GM19025 (cell line): Measurements from ENCODE around the gene CDC26.

Experiments used
- ATAC-seq: cut with Tn5 transposase; IDR thresholded peaks from one replicate; pipeline ENCODE4 v1.9.1; 2021; ENCODE audit warnings: mild to moderate bottlenecking, low read depth, moderate library complexity; ENCODE audit not compliant: unreplicated experiment

The CDC26 gene

DNA sequence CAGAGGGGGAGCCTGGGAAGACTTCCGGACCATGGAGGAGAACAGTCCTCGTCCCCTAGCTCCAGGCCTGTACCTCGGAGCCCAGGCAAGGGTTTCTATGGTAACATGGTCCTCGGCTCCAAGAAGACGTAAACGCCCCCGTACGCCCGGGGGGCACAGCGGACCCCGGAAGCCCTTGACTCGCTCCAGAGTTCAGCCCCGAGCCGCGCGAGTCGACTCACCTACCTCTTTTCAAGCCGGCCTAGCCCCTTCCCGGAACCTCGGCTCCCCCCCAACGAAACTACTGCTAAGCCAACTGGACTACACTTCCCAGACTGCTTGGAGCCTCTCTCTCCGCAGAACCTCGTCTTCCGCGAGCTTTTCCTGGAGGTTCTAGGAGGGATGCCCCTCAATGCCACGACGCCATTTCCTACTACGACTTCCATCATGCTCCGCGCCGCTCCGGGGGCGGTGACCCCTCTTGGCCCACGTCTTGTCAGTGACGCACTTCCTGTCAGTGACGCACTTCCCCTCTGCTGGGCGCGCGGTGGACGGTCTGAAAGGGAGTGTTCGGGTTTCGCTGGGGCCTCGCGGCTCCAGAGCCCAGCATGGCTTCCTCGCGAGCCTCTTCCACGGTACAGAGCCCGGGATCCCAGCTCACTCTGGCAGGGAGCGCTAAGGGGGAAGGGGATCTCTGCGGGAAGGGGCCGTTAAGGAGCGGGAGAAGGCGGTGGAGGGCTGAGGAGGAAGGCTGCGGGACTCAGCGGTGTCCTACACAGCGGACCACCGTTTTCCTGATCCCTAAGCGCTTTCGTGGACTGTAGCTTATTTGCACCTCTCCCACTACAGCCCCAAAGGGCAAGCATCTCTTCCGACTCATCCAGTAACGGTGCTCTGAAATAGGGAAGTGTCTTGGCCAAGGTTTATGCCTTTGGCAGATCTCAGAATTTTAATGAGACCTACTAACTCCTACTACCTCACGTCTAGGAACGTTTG lies at the start of gene CDC26, which contains the start of gene PRPF4:
CDC26 (minus strand) TSS at position 416 of the 975 bp plus-strand sequence. CDS start 3,065 bp downstream, outside the sequence.
PRPF4 (plus strand) TSS at position 502 of the 975 bp plus-strand sequence; CDS start at position 588, 86 bp downstream.
- ATAC-seq: peak; percentile 98

DNA sequence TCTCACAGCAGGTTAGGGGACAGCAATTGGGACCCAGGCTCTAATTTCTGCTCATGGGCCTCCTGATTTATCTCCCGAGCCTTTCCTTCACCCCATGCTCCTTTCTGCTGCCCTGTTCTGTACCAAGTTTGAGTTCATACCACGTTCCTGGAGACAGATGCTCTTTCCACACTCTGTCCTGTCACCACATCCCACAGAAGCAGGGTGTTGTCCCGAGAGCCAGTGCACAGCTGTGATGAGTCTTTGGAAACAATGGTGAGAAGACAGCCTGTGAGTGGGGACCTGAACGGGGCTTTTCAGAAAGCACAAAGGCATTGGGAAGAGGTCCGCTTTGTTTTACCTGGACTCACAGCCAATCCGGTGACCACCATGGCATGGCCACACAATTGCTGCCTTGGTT lies 47.3 kb upstream of the CDC26 start:
- ATAC-seq: no peak

DNA sequence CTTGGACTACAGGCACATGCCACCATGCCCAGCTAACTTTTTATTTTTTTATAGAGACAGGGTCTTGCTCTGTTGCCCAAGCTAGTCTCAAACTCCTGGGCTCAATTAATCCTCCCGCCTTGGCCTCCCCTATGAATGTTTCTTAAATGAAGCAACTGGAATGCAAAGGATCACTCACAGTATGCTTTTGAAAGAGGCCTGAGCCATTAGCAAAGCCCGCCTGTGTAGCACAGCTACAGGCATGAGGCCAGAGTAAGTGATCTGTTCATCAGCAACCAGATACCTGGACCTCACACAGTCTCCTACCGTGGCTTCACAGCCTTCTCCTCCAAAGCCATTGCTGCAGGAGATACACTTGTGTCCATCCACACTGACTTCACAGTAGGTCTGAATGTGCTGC lies 44.7 kb upstream of the CDC26 start:
- ATAC-seq: no peak

DNA sequence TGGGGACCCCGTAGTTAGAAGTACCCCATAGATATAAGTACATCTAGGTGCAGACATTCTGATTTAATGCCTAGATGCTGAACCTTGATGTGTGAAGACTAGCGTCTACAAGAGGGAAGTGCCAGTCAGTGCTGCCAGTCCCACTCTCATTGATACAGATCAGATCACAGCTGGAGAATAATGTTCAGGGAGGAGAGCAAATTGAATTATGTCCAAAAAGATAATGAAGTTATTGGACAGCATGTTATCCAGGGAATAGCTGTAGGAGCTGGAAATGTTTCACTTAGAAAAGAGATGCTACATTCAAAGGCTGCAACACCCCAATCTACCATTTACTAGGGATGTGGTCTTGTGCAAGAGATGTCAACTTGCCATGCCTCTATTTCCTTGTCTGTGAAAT lies 43.7 kb upstream of the CDC26 start:
- no peak for ATAC-seq

DNA sequence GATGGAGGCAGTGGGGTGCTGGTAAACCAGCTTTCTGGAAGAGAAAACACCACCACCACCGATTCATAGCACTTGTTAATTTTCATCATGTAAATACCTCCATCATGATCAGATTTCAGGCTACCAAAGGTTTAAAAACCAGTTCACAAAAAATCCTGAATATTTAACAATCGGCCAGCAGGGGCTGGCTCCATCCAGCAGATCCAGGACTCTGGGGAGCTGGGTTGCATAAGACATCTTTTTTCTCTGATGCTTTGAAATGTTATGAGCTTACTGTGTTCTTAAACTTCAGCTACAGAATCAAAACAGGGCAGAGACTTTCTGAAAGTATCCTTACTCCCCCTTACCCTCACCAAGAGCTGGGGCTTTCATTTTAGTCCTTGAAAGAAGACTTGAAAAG lies 42.4 kb upstream of the CDC26 start:
- no peak for ATAC-seq

DNA sequence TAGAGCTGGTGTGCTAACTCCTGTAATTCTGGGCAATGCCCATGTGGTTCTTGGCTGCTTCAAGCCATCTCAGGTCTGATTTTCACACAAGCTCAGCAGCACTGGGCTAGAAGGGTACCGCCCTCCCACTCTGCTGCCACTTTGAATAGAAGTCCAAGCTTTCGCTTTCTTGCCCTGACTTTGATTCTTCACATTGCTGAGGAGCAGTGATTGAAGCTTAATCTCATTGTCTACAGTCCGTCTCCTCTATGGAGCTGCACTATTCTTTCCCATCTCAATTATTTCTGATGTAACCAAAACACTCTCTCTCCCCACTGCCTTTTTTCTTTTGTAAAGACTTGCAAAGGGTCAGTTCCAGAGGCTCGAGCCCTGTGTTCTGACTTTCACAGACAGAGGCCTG lies 40.7 kb upstream of the CDC26 start:
- ATAC-seq: no peak

DNA sequence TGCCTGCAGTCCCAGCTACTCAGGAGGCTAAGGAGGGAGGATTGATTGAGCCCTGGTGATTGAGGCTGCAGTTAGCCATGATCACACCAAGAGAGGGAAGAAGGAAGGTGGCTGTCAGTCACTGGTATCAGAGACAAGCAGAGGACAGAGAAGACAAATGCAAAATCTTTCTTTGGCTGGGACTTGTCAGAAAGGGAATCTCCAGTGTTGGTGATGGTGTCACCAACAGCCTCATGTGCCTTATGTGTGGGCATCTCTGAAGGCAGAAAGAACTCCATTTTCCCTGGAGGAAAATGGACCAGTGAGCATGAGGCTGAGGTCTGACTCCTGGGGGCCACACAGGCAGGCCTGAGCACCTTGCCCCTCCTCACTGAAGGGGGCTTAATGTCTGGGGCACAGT lies 39.9 kb upstream of the CDC26 start:
- no peak for ATAC-seq

DNA sequence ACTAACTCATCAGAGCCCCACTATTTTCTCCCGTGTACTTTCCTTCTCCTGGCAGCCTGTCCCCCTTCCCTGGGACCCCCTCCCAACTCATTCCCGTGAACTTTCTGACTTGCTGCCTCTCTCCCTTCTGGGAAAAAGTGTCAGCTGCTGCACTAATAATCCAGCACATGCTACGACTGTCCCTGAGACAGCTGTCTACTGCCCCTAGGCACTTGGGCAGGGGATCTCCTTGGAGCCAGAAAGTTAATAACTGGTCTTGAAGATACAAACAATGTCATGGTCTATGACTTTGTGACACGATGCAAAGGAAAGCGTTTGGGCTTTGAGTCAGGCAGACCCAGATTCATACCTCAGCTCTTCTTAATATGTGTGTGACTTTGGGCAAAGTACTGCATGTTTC lies 37.9 kb upstream of the CDC26 start:
- no peak for ATAC-seq

DNA sequence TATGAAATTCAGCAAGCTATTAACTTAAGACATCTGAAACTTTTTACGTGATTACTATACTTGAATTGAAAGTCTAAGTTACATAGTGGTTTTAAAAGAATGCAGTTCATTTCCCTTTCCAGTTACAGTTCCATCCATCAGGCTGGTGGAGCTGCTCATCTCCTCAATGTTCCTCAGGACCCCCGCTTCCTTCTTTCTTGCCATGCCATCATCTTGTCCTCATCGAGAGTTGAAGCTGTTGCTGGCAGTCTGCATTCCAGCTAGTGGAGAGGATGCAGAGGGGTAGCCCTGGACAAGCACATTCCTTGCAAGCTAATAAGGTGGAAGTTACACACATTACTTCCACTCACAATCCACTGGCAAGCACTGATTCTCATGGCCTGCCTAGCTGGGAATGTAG lies 36.6 kb upstream of the CDC26 start:
- ATAC-seq: no peak

DNA sequence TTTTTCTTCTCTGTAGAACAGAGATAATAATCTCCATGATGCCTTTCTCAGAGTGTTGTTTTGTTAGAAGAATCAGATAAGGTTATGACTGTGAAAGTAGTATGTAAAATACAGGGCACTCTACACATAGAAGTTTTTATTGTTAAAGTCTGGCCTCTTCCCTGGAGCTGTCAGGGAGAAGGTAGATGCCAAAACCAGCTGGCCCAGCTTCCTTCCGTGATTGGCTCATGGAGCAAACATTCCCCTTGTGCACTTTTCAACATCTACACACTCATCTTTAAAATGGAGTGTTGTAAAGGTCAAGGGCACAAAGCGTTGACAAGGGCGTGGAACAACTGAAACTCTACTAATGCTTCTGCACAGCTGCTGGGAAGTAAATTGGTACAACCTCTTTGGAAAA lies 35.2 kb upstream of the CDC26 start:
- ATAC-seq: no peak

DNA sequence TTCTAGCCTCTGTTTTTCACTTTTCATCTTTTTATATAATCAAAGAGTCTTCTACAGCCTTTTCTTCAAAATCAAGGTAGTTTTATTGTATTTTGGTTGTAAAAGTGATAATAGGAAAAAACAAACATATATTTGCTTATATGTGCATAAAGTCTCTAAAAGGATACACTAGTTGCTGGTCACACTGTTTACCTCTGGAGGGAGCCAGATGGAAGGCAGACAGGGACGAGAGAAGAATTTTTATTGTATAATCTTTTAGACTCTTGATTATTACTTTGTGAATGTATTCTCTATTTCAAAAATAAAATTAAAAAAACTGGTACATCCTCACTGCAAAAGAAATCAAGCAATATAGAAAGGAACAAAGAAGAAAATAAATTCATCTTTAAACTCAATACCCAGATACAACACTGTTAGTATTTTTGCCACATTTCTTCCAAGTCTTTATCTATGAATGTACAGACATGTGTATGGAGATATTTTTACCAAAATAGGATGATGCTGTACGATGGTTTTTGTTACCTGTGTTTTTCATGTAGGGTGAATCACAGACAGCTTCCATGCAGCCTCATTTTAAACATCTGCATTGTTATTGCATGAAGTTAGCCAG lies 33.9 kb upstream of the CDC26 start:
- ATAC-seq: no peak

DNA sequence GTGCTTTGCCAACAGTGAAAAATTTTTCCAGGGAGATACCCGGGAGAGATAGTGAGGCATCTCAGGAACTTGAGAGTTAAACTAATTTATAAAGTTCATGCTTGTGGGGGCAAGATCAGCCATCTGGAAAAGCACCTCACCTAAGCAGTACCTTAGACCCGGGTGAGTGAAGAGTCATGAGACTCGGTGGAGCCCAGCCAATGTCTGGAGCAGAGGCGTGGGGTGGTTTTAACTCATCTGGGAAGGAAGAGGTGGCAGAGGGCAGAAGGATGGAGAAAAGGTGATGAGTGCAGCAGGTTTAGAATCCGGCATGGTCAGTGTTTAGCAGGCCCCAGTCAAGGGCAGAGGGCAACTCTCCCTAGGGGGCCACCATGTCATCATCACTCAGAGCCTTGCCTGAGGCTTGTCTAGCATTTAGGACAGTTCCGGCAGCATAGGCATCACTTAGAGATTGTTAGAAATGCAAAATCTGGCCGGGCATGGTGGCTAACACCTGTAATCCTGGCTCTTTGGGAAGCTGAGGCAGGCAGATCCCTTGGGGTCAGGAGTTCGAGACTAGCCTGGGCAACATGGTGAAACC lies 32.1 kb upstream of the CDC26 start:
- ATAC-seq: no peak

DNA sequence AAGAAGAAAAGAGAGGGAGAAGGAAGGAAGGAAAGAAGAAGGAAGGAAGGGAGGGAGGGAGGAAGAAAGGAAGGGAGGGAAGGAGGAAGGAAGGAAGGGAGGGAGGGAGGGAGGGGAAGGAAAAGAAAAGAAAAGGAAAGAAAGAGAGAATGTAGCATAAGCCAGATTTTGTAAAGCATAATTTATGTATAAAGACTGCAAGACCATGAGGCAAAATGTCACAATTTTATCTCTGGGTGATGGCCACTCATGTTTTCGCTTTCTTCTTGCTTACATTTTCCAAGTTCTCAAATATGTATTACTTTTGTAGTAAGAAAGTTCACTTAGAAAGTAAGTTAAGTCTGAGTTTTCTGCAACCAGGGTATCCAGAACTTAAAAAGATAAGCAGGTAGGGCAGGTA lies 31.2 kb upstream of the CDC26 start:
- ATAC-seq: no peak

DNA sequence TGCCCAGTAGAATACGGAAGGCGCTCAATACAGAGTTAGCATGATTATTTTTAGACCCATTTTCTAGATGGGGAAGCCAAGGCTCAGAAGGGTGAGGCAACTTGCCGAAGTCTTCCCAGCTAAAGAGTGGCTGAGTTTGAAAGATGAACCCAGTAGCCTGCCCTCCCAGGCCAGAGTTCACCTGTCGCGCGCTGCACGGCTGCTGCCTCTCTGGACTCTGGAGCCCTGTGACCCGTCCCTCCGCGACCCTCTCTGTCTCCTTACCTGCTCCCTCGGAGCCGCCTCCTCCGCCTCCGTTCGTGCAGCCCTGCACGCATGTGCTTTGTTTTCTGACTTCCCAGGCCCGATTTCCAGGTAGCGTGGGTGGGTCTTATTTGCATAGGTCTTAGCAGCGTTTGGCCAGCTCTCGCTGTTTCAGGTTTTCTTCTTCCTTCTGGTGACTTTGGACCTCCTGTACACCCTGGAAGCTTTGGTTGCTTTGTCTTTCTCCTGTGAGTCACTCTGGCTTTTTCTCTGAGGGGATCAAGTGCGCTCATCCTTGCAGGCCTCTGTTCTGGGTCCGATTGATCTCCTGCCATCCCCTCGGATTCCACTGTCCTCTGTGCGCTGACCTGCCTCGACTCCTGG lies 27.5 kb upstream of the CDC26 start, which contains the start of gene RNF183:
RNF183 (minus strand) TSS at position 585 of the 627 bp plus-strand sequence. CDS start 5,192 bp downstream, outside the sequence.
- ATAC-seq: no peak

DNA sequence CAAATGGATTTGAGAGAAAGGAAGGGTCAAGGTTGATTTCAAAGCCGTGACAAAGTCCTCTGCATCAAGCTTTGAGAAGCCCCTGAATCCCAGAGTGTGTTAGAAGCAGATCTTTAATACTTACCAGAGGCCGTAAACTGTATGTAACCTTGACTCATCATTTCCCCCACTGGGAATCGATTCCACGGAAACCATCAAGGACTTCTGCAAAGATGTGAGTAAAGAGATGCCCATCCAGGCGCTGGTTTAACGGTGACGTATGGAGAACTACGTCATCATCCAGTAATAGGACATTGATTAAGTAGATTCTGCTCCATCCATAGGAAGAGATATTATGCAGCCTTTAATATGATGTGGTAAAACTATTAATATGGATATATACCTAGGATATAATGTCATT lies 26.2 kb upstream of the CDC26 start:
- no peak for ATAC-seq

DNA sequence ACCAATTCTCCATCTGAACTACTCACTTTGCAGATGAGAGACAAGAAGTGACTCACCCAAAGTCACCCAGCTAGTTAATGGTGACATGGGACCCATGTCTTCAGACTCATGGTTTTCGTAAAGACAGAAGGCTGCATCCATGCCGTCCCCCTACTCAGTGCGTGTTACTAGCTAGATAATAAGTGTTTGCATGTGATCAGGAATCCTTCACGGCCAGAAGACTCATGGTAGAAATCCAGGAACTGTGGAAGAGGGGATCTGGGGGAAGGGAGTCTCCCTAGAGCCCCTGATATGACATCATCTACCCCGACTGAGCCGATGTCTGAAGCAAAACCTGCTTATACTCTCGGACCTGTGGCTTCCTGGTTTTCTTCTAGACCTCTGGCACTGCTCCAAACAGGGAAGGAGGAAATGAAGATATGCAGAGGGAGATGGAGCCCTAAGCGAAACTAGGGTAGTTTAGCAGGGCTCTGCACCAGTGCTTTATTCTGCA lies 24.5 kb upstream of the CDC26 start:
- ATAC-seq: no peak

DNA sequence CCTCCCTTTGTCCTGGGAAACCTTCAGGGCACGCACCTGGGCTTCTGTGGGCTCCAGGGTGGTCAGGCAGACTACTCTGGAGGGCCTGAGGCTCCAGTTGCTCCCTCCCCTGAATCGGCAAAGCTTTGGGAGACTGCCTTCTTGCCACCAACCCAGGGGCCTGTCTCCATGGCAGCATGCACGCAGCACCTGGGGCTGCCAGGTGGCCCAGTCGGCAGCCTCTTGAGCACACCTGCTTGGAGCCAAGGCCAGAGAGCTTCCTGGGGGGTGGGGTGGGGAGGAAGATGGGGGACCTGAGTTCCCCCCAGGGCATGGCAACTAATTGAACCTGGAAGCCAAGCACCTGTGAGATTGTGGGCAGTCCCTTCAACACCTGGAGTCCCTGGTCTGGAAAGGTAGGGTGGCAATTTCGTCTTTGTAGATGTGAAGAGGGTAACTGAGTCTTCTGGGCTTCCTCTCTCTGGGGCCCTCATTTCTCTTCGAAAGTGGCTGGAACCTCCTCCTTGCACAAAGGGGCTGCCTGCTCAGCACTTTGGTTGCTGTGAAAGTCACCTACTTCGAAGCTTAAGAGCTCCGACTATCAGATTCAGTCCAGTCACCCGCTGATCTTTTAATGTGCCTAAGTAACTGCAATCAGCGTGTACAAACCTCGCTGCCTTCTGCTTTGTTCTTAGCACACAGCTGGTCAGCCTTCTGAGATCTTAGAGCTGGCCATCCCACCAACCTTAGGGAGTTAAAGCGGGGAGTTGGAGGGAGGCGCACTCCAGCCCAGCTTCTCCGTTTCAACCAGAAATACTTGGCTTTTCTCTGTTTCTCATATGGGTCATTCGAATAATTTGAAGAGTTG lies 23.8 kb upstream of the CDC26 start:
- ATAC-seq: no peak

DNA sequence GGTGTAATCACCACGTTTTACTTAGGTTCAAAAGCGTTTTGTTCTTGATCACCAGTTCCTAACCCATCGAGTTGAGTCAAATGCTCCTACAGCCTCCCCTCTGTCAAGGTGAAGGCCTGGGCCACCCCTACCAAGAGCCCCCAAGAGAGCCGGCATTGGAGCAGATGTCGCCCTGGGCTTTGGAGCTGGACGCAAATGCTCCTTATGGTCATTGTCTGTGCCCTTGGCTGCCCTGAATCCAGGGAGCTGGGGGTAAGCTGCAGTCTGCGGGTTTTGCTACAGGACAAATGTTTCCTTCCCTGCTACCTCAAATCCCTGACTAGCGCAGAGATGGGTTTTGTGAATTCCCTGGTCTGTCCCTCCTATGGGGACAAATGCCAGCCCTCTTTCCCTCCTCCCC lies 22.9 kb upstream of the CDC26 start:
- ATAC-seq: no peak

DNA sequence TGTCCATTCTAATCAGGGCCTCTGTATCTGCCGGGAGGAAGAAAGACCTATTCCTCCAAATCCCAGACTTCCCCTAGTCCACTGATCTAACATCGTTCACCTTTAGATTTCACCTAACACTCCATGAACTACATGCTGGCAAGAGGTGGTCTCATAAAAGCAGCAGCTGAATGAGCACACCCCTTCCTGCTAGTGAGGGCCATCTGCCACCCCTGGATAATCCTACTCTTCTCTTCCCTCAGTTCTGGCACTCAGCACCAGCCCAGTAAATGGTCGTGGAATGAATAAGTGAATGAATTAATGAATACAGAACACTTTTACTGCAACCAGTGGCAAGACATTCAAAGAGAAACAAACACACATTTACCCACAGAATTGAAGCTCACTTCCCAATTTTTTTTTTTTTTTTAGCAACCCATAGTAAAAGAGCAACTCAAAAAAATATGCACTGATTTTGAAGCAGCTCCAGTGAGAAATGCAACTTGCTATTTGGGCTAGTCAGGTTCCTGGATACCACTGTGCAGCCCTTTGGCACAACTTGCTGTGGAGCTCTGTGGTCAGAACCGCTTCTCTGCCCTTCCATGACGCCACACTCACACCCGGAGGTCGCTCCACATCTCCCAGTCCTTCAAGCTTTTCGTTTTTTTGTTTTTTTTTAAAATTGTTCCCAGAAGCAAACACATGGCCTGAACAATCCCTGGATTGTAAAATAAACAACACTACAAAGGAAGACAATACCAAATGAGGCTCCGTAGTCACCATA lies 21.6 kb upstream of the CDC26 start:
- ATAC-seq: no peak
